SK-N-SH (cell line): ENCODE data around the gene C19orf44. TPM values are rescaled to one million over a fixed set of nuclear protein-coding genes. Genes with fewer than 3 reads are reported as not detected.

Source experiments
- CTCF ChIA-PET: fragments of 300-600, 350-600 bp; formaldehyde crosslinking; extraction: SDS; loops from one replicate; lab custom pipeline; 2021; lab: Yijun Ruan, JAX
- POLR2A ChIA-PET: fragments of 350-600 bp; sonication (Branson Sonifier 250); formaldehyde crosslinking; extraction: SDS; loops from one replicate; lab custom pipeline; 2020; ENCODE audit warnings: antibody characterized with exemption, inconsistent platforms; lab: Yijun Ruan, JAX
- DNase-seq: peaks from one replicate; pipeline ENCODE4 v3.0.0; 2012
- H2AFZ ChIP-seq: fragments of 200-600 bp; sonication (generic); 2 replicates; pipeline ENCODE4 v1.8.1; 2016; ENCODE audit warnings: antibody characterized with exemption, mild to moderate bottlenecking, low read depth
- H3F3A ChIP-seq: fragments of 200-600 bp; sonication (generic); replicated peaks from 2 replicates; pipeline ENCODE3; 2016; ENCODE audit warnings: antibody characterized with exemption, mild to moderate bottlenecking; ENCODE audit not compliant: insufficient read depth
- H3K27ac ChIP-seq, 2 experiments: fragments of 200-500 bp in 1 of 2; fragments of 200-600 bp in 1 of 2; sonication (Bioruptor generic) in 1 of 2; sonication (generic), shearing (Covaris generic) in 1 of 2; 2 replicates each; pipeline versions ENCODE4 v1.5.1 to v1.6.1; 2014 to 2016; ENCODE audit warnings: low read depth in 2 of 2, inconsistent platforms in 1 of 2, low read length in 1 of 2, mild to moderate bottlenecking in 1 of 2, mixed read lengths in 1 of 2
- H3K27me3 ChIP-seq: fragments of 200-600 bp; sonication (generic), shearing (Covaris generic); 2 replicates; pipeline ENCODE4 v1.6.1; 2016; ENCODE audit warnings: mixed run types; ENCODE audit not compliant: insufficient read depth
- H3K36me3 ChIP-seq, 2 experiments: fragments of 200-500 bp in 1 of 2; fragments of 200-600 bp in 1 of 2; sonication (Bioruptor generic) in 1 of 2; sonication (generic) in 1 of 2; replicated peaks in 1 of 2; 2 replicates each; pipeline versions ENCODE3 to v1.5.1; 2014 to 2016; ENCODE audit warnings: low read length in 1 of 2, mild to moderate bottlenecking in 1 of 2; ENCODE audit not compliant: insufficient read depth in 2 of 2, control insufficient read depth in 1 of 2
- H3K4me1 ChIP-seq, 2 experiments: fragments of 200-500 bp in 1 of 2; fragments of 200-600 bp in 1 of 2; sonication (Bioruptor generic) in 1 of 2; sonication (generic), shearing (Covaris generic) in 1 of 2; 2 replicates each; pipeline versions ENCODE4 v1.5.1 to v1.6.1; 2014 to 2016; ENCODE audit warnings: low read depth in 1 of 2, low read length in 1 of 2, mixed run types in 1 of 2; ENCODE audit not compliant: insufficient read depth in 2 of 2, control insufficient read depth in 1 of 2
- H3K4me2 ChIP-seq: fragments of 200-600 bp; sonication (generic), shearing (Covaris generic); 2 replicates; pipeline ENCODE4 v1.6.1; 2017; ENCODE audit warnings: mixed run types
- H3K4me3 ChIP-seq, 2 experiments: fragments of 200-500 bp in 1 of 2; fragments of 200-600 bp in 1 of 2; sonication (Bioruptor generic) in 1 of 2; sonication (generic), shearing (Covaris generic) in 1 of 2; 2 replicates each; pipeline versions ENCODE4 v1.5.1 to v1.8.1; 2014 to 2016; ENCODE audit warnings: low read depth in 2 of 2, inconsistent platforms in 1 of 2, low read length in 1 of 2, mild to moderate bottlenecking in 1 of 2, mixed read lengths in 1 of 2, moderate library complexity in 1 of 2
- H3K79me2 ChIP-seq: fragments of 200-600 bp; sonication (generic); 2 replicates; pipeline ENCODE4 v1.8.1; 2017; ENCODE audit warnings: mild to moderate bottlenecking; ENCODE audit not compliant: insufficient read depth
- H3K9ac ChIP-seq: fragments of 200-600 bp; sonication (generic); 2 replicates; pipeline ENCODE4 v1.6.1; 2017; ENCODE audit warnings: mixed run types
- H3K9me2 ChIP-seq: fragments of 200-600 bp; sonication (generic); 2 replicates; pipeline ENCODE4 v1.6.1; 2017; ENCODE audit warnings: mixed run types
- H3K9me3 ChIP-seq: fragments of 200-600 bp; sonication (generic); 2 replicates; pipeline ENCODE4 v1.6.1; 2017; ENCODE audit warnings: mixed run types, mild to moderate bottlenecking, moderate library complexity
- H4K20me1 ChIP-seq: fragments of 200-600 bp; sonication (generic); 2 replicates; pipeline ENCODE4 v1.6.1; 2017; ENCODE audit warnings: mild to moderate bottlenecking, mixed run types; ENCODE audit not compliant: insufficient read depth
- EP300 ChIP-seq, 2 experiments: IDR thresholded peaks; 2 replicates each; pipeline versions ENCODE4 v1.4.0 to v1.6.1; 2012; ENCODE audit warnings: borderline replicate concordance in 1 of 2, low read depth in 1 of 2, low read length in 1 of 2
- EZH2phosphoT487 ChIP-seq: fragments of 200-600 bp; sonication (generic); IDR thresholded peaks from 2 replicates; pipeline ENCODE4 v1.6.1; 2017; ENCODE audit warnings: low read depth, mixed run types, mild to moderate bottlenecking, antibody characterized with exemption, moderate library complexity, borderline replicate concordance
- FOSL2 ChIP-seq: IDR thresholded peaks from 2 replicates; pipeline ENCODE4 v1.4.0; 2012; ENCODE audit warnings: low read depth, mild to moderate bottlenecking, moderate library complexity, borderline replicate concordance
- FOXJ3 ChIP-seq: sonication (generic); formaldehyde crosslinking; IDR thresholded peaks from 2 replicates; pipeline ENCODE4 v1.5.1; 2020; ENCODE audit warnings: mild to moderate bottlenecking, missing genetic modification reagents
- FOXM1 ChIP-seq: IDR thresholded peaks from 2 replicates; pipeline ENCODE4 v1.4.0; 2012; ENCODE audit warnings: low read depth, mild to moderate bottlenecking
- GABPA ChIP-seq: IDR thresholded peaks from 2 replicates; pipeline ENCODE4 v1.4.0; 2012; ENCODE audit warnings: low read depth, mild to moderate bottlenecking
- GATA2 ChIP-seq: sonication (generic); formaldehyde crosslinking; IDR thresholded peaks from 2 replicates; pipeline ENCODE4 v1.5.0; 2020; ENCODE audit warnings: mild to moderate bottlenecking, missing genetic modification reagents
- NFIC ChIP-seq: IDR thresholded peaks from 2 replicates; pipeline ENCODE4 v1.4.0; 2012; ENCODE audit warnings: borderline replicate concordance
- NRF1 ChIP-seq: IDR thresholded peaks from 2 replicates; pipeline ENCODE4 v1.6.1; 2012; ENCODE audit warnings: low read depth, mild to moderate bottlenecking, low read length
- POLR2AphosphoS5 ChIP-seq: IDR thresholded peaks from 2 replicates; pipeline ENCODE4 v1.6.1; 2012; ENCODE audit warnings: low read depth, low read length
- RCOR1 ChIP-seq: fragments of 150-350 bp; IDR thresholded peaks from 2 replicates; pipeline ENCODE4 v1.6.1; 2017; ENCODE audit warnings: antibody characterized with exemption, low read length
- SIN3A ChIP-seq: IDR thresholded peaks from 2 replicates; pipeline ENCODE4 v1.6.1; 2012; ENCODE audit warnings: low read depth, mild to moderate bottlenecking, low read length, moderate library complexity, borderline replicate concordance
- SMC3 ChIP-seq: IDR thresholded peaks from 2 replicates; pipeline ENCODE4 v1.6.1; 2012; ENCODE audit warnings: low read depth, low read length, improper control_type of control experiment
- TCF12 ChIP-seq: IDR thresholded peaks from 2 replicates; pipeline ENCODE4 v1.4.0; 2012
- TEAD4 ChIP-seq: IDR thresholded peaks from 2 replicates; pipeline ENCODE4 v1.4.0; 2012; ENCODE audit warnings: mild to moderate bottlenecking, borderline replicate concordance; ENCODE audit not compliant: insufficient read depth
- YY1 ChIP-seq: IDR thresholded peaks from 2 replicates; pipeline ENCODE4 v1.4.0; 2012; ENCODE audit warnings: low read depth, mild to moderate bottlenecking
- WGBS: methylation state at CpG from one replicate; pipeline ENCODE4 v1.1.6; 2017; ENCODE audit warnings: low lambda C conversion rate; 5-methylcytosine and 5-hydroxymethylcytosine counted together
- polyA plus RNA-seq, 3 experiments: library from polyadenylated mRNA; depleted of rRNA; stranded (reverse); fragments of >200 nt; gene quantifications; 2 replicates each; pipeline ENCODE4 v1.2.3, GENCODE V29; 2012
- TF ChIP-seq, protein P1 (sequence below): IDR thresholded peaks from 2 replicates; pipeline ENCODE4 v1.4.0; 2012; ENCODE audit warnings: low read depth
- TF ChIP-seq, protein P2 (sequence below): fragments of 150-350 bp; IDR thresholded peaks from 2 replicates; pipeline ENCODE4 v1.6.1; 2017; ENCODE audit warnings: antibody characterized with exemption, low read length, low read depth, borderline replicate concordance
- TF ChIP-seq, protein P3 (sequence below): fragments of 150-350 bp; IDR thresholded peaks from 2 replicates; pipeline ENCODE4 v1.6.1; 2016; ENCODE audit warnings: mild to moderate bottlenecking, low read depth, low read length
- TF ChIP-seq, protein P4 (sequence below): fragments of 200-600 bp; sonication (generic); IDR thresholded peaks from 2 replicates; pipeline ENCODE4 v1.6.1; 2017; ENCODE audit warnings: antibody characterized with exemption, mild to moderate bottlenecking, moderate library complexity
- TF ChIP-seq, protein P5 (sequence below): IDR thresholded peaks from 2 replicates; pipeline ENCODE4; 2012

The C19orf44 gene
- polyA plus RNA-seq, 1 of the 3 experiments (the other 2 are of a cell fraction): 6.0 TPM

DNA sequence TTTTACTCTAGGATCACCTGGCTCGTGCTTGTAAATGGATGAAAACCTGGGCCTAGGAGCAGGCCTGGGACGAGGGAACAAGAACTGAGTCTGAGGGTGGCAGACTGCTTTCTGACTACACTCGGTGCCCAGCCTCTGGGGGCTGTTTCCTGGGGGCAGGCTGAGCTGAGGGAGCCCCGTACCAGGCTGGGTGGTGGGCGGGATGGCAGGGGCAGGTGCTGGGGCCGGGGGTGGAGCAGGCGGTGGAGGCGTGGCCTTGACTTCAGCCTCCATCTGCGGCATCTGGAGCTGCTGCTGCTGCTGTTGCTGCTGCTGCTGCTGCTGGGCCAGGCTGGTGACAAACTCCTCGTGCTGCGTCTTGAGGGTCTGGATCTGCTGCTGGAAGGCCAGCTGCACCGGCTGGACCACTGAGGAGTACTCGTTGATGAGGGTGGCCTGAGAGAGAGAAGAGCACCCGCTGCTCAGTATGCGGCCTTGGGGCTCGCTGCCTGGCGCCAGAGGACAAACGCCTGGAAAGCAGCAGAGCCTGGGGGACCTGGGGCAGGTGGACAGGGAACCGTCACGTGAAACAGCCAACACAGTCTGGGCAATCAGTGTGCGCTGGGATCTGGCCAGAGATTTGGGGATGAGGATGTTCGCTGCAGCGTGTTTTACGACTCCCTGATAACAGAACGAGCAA lies 33.4 kb downstream of the C19orf44 start (continued):
- TF ChIP-seq POLR2AphosphoS5 (no peak), FOXM1 (no peak), FOSL2 (no peak), YY1 (no peak), TEAD4 (no peak), FOXJ3 (CRISPR knock-in tag) (no peak), NRF1 (no peak), EZH2phosphoT487 (no peak), NFIC (no peak)
- TF ChIP-seq, protein P1, sequence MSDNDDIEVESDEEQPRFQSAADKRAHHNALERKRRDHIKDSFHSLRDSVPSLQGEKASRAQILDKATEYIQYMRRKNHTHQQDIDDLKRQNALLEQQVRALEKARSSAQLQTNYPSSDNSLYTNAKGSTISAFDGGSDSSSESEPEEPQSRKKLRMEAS: no peak
- TF ChIP-seq, protein P2, sequence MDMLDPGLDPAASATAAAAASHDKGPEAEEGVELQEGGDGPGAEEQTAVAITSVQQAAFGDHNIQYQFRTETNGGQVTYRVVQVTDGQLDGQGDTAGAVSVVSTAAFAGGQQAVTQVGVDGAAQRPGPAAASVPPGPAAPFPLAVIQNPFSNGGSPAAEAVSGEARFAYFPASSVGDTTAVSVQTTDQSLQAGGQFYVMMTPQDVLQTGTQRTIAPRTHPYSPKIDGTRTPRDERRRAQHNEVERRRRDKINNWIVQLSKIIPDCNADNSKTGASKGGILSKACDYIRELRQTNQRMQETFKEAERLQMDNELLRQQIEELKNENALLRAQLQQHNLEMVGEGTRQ: no peak

DNA sequence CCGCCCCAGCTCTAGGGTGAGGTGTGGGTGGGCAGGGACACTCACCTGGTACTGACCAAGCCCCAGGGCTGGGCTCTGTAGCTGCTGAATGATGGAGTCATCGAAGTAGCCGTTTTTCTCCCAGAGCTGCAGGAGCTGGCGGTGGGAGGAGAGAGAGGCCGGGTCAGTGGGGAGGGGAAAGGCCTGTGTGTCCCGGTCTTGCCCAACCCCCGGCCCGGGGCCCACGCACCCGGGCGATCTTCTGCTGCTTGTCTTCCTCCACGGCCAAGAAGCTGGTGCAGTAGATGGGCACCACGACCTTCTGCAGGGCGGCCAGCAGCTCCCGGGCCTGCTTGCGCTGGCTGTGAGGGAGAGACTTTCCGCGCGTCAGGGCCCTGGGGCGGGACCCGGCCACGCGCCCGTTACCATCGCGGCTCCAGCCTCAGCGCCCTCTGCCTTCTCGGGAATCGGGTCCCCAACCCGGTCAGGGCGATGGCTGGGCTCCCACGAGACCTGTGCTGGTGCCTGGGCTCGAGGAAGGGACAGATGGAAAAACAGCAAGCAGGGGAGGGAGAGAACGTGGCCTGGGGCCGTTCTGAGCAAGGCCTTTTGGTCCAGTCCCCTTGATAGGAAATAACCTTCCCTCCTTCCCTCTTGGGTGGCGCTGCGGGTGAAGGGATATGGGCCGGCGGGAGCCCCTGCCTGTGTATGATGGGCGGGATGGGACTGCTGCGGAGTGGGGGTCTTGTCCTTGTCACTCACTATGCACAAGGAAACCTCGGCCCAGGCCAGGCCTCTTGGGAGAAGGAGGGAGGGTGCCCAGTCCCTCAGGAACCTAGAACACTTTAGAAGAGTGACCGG lies 34.6 kb downstream of the C19orf44 start:
- Histone ChIP-seq H2AFZ (no peak overlapping the region), H3K27ac (no peak overlapping the region), H4K20me1 (peaks cover 14% of the 10 kb centered on the region), H3K9me3 (no peaks in the 10 kb centered on the region), H3K4me3 (no peak overlapping the region), H3K9ac (no peak overlapping the region), H3K4me2 (no peak overlapping the region), H3K9me2 (no peaks in the 10 kb centered on the region), H3K27me3 (no peaks in the 10 kb centered on the region), H3K79me2 (peaks cover 31% of the 10 kb centered on the region), H3F3A (no peaks in the 10 kb centered on the region), H3K36me3 (peaks cover 28 to 80% of the 10 kb centered on the region in 2 experiments), H3K4me1 (no peaks in the 10 kb centered on the region)
- ChIA-PET CTCF (no interaction called here), POLR2A (no interaction called here)
- no peak for DNase-seq
- no peak for TF ChIP-seq SMC3
- TF ChIP-seq, protein P3, sequence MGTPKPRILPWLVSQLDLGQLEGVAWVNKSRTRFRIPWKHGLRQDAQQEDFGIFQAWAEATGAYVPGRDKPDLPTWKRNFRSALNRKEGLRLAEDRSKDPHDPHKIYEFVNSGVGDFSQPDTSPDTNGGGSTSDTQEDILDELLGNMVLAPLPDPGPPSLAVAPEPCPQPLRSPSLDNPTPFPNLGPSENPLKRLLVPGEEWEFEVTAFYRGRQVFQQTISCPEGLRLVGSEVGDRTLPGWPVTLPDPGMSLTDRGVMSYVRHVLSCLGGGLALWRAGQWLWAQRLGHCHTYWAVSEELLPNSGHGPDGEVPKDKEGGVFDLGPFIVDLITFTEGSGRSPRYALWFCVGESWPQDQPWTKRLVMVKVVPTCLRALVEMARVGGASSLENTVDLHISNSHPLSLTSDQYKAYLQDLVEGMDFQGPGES: no peak
- TF ChIP-seq NFIC: no peak
- TF ChIP-seq, protein P4, sequence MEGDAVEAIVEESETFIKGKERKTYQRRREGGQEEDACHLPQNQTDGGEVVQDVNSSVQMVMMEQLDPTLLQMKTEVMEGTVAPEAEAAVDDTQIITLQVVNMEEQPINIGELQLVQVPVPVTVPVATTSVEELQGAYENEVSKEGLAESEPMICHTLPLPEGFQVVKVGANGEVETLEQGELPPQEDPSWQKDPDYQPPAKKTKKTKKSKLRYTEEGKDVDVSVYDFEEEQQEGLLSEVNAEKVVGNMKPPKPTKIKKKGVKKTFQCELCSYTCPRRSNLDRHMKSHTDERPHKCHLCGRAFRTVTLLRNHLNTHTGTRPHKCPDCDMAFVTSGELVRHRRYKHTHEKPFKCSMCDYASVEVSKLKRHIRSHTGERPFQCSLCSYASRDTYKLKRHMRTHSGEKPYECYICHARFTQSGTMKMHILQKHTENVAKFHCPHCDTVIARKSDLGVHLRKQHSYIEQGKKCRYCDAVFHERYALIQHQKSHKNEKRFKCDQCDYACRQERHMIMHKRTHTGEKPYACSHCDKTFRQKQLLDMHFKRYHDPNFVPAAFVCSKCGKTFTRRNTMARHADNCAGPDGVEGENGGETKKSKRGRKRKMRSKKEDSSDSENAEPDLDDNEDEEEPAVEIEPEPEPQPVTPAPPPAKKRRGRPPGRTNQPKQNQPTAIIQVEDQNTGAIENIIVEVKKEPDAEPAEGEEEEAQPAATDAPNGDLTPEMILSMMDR: no peak
- TF ChIP-seq GABPA: no peak
- no peak for TF ChIP-seq SIN3A
- no peak for TF ChIP-seq TCF12
- no peak for TF ChIP-seq EP300 (IDR thresholded peaks at IDR 0.05; ENCODE audit: borderline replicate concordance in 1 of 2, low read depth in 1 of 2, low read length in 1 of 2)
- TF ChIP-seq GATA2 (CRISPR knock-in tag): no peak
- TF ChIP-seq, protein P5, sequence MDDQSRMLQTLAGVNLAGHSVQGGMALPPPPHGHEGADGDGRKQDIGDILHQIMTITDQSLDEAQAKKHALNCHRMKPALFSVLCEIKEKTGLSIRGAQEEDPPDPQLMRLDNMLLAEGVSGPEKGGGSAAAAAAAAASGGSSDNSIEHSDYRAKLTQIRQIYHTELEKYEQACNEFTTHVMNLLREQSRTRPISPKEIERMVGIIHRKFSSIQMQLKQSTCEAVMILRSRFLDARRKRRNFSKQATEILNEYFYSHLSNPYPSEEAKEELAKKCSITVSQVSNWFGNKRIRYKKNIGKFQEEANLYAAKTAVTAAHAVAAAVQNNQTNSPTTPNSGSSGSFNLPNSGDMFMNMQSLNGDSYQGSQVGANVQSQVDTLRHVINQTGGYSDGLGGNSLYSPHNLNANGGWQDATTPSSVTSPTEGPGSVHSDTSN: no peak
- no peak for TF ChIP-seq RCOR1
- 87% methylated on average over 18 of the region's 43 CpGs for WGBS
